Right lung (tissue), 5 donors: Measurements from ENCODE around the gene PAK6. TPM values are rescaled to one million over a fixed set of nuclear protein-coding genes. Genes with fewer than 3 reads are reported as not detected.
A peak's percentile ranks its signal among the peaks of the same experiment; 100 is the strongest.

ENCODE experiments used
- DNase-seq, 2 donors: peaks; one replicate each; pipeline ENCODE4 v3.0.0-alpha.2; 2013
- polyA plus RNA-seq, 5 donors: library from polyadenylated mRNA; unstranded; fragments of 120-200 nt; gene quantifications; one replicate each; pipeline versions ENCODE4 v1.2.1 to v1.2.3, GENCODE V29; 2013; ENCODE audit warnings: inconsistent platforms in 1 of 5, low replicate concordance in 1 of 5; ENCODE audit not compliant: insufficient read length in 5 of 5, insufficient read depth in 1 of 5

The PAK6 gene
- polyA plus RNA-seq, 5 donors, result 4.8 to 8.8 (median 6.0) TPM

GRCh38 chr15:40289140-40289775 is 50.4 kb downstream of the PAK6 start:
- no peak for DNase-seq

GRCh38 chr15:40290545-40290917 is 51.7 kb downstream of the PAK6 start:
- DNase-seq, result no peak

- DNase-seq, result peak in 1 of 2 donors; percentile 47
Measured at GRCh38 chr15:40290918-40291574, 52.2 kb downstream of the PAK6 start.

GRCh38 chr15:40292246-40292645 is 53.4 kb downstream of the PAK6 start:
- DNase-seq, result no peak

GRCh38 chr15:40293006-40293405 is 54.1 kb downstream of the PAK6 start:
- DNase-seq, result no peak

- DNase-seq, result no peak
Measured at GRCh38 chr15:40293905-40294895, 55.3 kb downstream of the PAK6 start.

- no peak for DNase-seq
Measured at GRCh38 chr15:40295297-40295696, 56.4 kb downstream of the PAK6 start.

GRCh38 chr15:40295877-40296560 is 57.2 kb downstream of the PAK6 start:
- DNase-seq, result no peak

- DNase-seq, result no peak
Measured at GRCh38 chr15:40296561-40297230, 57.8 kb downstream of the PAK6 start.

- no peak for DNase-seq
Measured at GRCh38 chr15:40297356-40297755, 58.5 kb downstream of the PAK6 start.

- DNase-seq, result no peak
Measured at GRCh38 chr15:40298216-40298935, 59.5 kb downstream of the PAK6 start.

- no peak for DNase-seq
Measured at GRCh38 chr15:40300367-40300766, 61.5 kb downstream of the PAK6 start.

- no peak for DNase-seq
Measured at GRCh38 chr15:40300771-40301170, 61.9 kb downstream of the PAK6 start.

- DNase-seq, result no peak
Measured at GRCh38 chr15:40301467-40302179, 62.8 kb downstream of the PAK6 start.

GRCh38 chr15:40302288-40302886 is 63.5 kb downstream of the PAK6 start:
- no peak for DNase-seq

GRCh38 chr15:40302981-40303380 is 64.1 kb downstream of the PAK6 start:
- DNase-seq, result no peak

GRCh38 chr15:40303576-40303975 is 64.7 kb downstream of the PAK6 start:
- no peak for DNase-seq

- no peak for DNase-seq
Measured at GRCh38 chr15:40305281-40305680, 66.4 kb downstream of the PAK6 start.

GRCh38 chr15:40306371-40306770 is 67.5 kb downstream of the PAK6 start:
- no peak for DNase-seq

- no peak for DNase-seq
Measured at GRCh38 chr15:40306908-40307307, 68.0 kb downstream of the PAK6 start.
